ENCODE data around the gene CCDC137. TPM values are rescaled to one million over a fixed set of nuclear protein-coding genes. Genes with fewer than 3 reads are reported as not detected.
A peak's percentile ranks its signal among the peaks of the same experiment; 100 is the strongest.

The CCDC137 gene
- polyA plus RNA-seq, 1 of the 3 experiments (the other 2 are of a cell fraction): 62.4 TPM

DNA sequence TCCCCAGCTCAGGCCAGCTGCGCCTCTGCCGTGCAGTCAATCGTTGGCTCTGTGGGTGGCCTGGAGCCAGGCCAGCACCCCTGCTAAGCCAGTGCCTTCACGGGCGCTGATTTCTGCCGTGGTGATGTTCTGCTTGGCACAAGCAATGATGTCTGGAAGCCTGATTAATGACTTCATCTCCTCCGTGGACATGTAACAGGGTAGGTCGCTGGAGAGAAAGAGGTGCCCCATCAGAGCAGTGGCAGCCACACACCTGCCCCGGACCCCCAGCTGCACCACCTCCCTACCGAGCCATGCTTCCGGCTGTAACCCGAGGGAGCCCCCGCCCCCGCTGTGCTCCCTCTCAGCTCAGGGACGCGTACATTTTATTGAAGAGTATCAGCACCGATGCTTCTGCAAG lies 15.1 kb downstream of the CCDC137 start (continued):
- TF ChIP-seq REST (IDR thresholded peaks at IDR 0.05; ENCODE audit: low read depth, low read length): no peak

GRCh38 chr17:81682565-81683207 lies 16.1 kb downstream of the CCDC137 start:
- peak; percentile 50 for DNase-seq
- POLR2A ChIA-PET: interaction anchor here (0.8 to 2.8 kb wide), 10 partner anchors 10 to 188 kb away, joined by 3 to 33 read pairs (median 6); partner anchors contain the start of genes ARHGDIA, MCRIP1 and MRPL12
- peaks cover 91% of the 10 kb centered on the region for H3K79me2 ChIP-seq (ENCODE audit: insufficient read depth)
- H3K27me3 ChIP-seq (ENCODE audit: insufficient read depth): no peaks in the 10 kb centered on the region
- 22% methylated on average over 19 of the region's 19 CpGs for WGBS (ENCODE audit: low lambda C conversion rate)
- peak overlapping the region; percentile 94 to 99 for H3K4me3 ChIP-seq (ENCODE audit: low read depth in 2 of 2, low read length in 1 of 2)
- H3K4me2 ChIP-seq: peak overlapping the region; percentile 96
- H3K27ac ChIP-seq (ENCODE audit: low read depth in 2 of 2, low read length in 1 of 2): peak overlapping the region; percentile 76 to 82; a peak in 3 of 4 replicates
- no peaks in the 10 kb centered on the region for H3K9me2 ChIP-seq
- H3K36me3 ChIP-seq (replicated peaks in 1 of 2; ENCODE audit: control insufficient read depth in 1 of 2, insufficient read depth in 2 of 2, low read length in 1 of 2): peaks cover 33 to 42% of the 10 kb centered on the region in 2 experiments
- no peaks in the 10 kb centered on the region for H3K9me3 ChIP-seq
- peak overlapping the region; percentile 96 for H3K9ac ChIP-seq
- H2AFZ ChIP-seq (ENCODE audit: low read depth): peak overlapping the region; percentile 48; the same call in 1 of the 2 replicates
- CTCF ChIA-PET: interaction anchor here (1.1 to 2.4 kb wide), 6 partner anchors 11 to 277 kb away, joined by 3 to 12 read pairs (median 4); partner anchors contain the start of gene MRPL12
- peaks cover 19 to 21% of the 10 kb centered on the region in 2 experiments; a peak in 3 of 4 replicates for H3K4me1 ChIP-seq (ENCODE audit: control insufficient read depth in 1 of 2, insufficient read depth in 2 of 2, low read depth in 1 of 2, low read length in 1 of 2)
- H3F3A ChIP-seq (replicated peaks; ENCODE audit: insufficient read depth): peaks cover 17% of the 10 kb centered on the region
- H4K20me1 ChIP-seq (ENCODE audit: insufficient read depth): peaks cover 33% of the 10 kb centered on the region
- TF ChIP-seq USF1 (IDR thresholded peaks at IDR 0.05; ENCODE audit: borderline replicate concordance, low read depth) (no peak), GATA2 (CRISPR knock-in tag; IDR thresholded peaks at IDR 0.05) (no peak), FOXM1 (IDR thresholded peaks at IDR 0.05; ENCODE audit: low read depth) (no peak), RFX5 (IDR thresholded peaks at IDR 0.05; ENCODE audit: low read length) (no peak), REST (IDR thresholded peaks at IDR 0.05; ENCODE audit: low read depth, low read length) (no peak), PBX3 (IDR thresholded peaks at IDR 0.05) (no peak), SMC3 (IDR thresholded peaks at IDR 0.05; ENCODE audit: low read depth, low read length) (no peak), ELF1 (IDR thresholded peaks at IDR 0.05) (no peak), JUND (IDR thresholded peaks at IDR 0.05) (no peak), FOSL2 (IDR thresholded peaks at IDR 0.05; ENCODE audit: borderline replicate concordance, low read depth) (no peak), ZBTB33 (IDR thresholded peaks at IDR 0.05; ENCODE audit: borderline replicate concordance, low read depth) (no peak), EZH2phosphoT487 (IDR thresholded peaks at IDR 0.05; ENCODE audit: borderline replicate concordance, low read depth) (no peak), MEF2A (IDR thresholded peaks at IDR 0.05; ENCODE audit: borderline replicate concordance, low read depth) (no peak), YY1 (IDR thresholded peaks at IDR 0.05; ENCODE audit: low read depth) (no peak), MAX (IDR thresholded peaks at IDR 0.05; ENCODE audit: low read depth) (no peak), MXI1 (IDR thresholded peaks at IDR 0.05; ENCODE audit: low read depth, low read length) (no peak)
- TF ChIP-seq, protein P1, sequence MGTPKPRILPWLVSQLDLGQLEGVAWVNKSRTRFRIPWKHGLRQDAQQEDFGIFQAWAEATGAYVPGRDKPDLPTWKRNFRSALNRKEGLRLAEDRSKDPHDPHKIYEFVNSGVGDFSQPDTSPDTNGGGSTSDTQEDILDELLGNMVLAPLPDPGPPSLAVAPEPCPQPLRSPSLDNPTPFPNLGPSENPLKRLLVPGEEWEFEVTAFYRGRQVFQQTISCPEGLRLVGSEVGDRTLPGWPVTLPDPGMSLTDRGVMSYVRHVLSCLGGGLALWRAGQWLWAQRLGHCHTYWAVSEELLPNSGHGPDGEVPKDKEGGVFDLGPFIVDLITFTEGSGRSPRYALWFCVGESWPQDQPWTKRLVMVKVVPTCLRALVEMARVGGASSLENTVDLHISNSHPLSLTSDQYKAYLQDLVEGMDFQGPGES (IDR thresholded peaks at IDR 0.05; ENCODE audit: low read depth, low read length): no peak
